Uterus (tissue), 4 donors: ENCODE measurements around the gene RCE1. TPM values are rescaled to one million over a fixed set of nuclear protein-coding genes. Genes with fewer than 3 reads are reported as not detected.

Source experiments
- DNase-seq, 2 donors: peaks; one replicate each; pipeline ENCODE4 v3.0.0-alpha.2; 2019 to 2020
- H3K27ac ChIP-seq, 2 donors: fragments of 200-600 bp; sonication (generic); 1 replicate in 1 of 2; 2 replicates in 1 of 2; pipeline ENCODE4 v1.5.1; 2016 to 2018
- H3K27me3 ChIP-seq, 2 donors: fragments of 200-600 bp; sonication (generic); one replicate each; pipeline ENCODE4 v1.5.1; 2018 to 2019; ENCODE audit warnings: control low read depth in 1 of 2
- H3K36me3 ChIP-seq, 2 donors: fragments of 200-600 bp; sonication (generic); one replicate each; pipeline ENCODE4 v1.5.1; 2019; ENCODE audit warnings: control low read depth in 1 of 2
- H3K4me1 ChIP-seq, 2 donors: fragments of 200-600 bp; sonication (generic); one replicate each; pipeline ENCODE4 v1.5.1; 2018 to 2019; ENCODE audit warnings: control low read depth in 1 of 2
- H3K4me3 ChIP-seq, 2 donors: fragments of 200-600 bp; sonication (generic); 1 replicate in 1 of 2; 2 replicates in 1 of 2; pipeline ENCODE4 v1.5.1; 2018 to 2019; ENCODE audit warnings: mild to moderate bottlenecking in 1 of 2
- H3K9me3 ChIP-seq, 2 donors: fragments of 200-600 bp; sonication (generic); one replicate each; pipeline ENCODE4 v1.5.1; 2019; ENCODE audit warnings: control low read depth in 1 of 2
- CTCF ChIP-seq, 4 experiments: fragments of 200-600 bp in 2 of 4; fragments of 450-650 bp in 2 of 4; sonication (generic) in 2 of 4; IDR thresholded peaks; one replicate each; pipeline ENCODE4 v1.5.1; 2016 to 2019; ENCODE audit warnings: antibody characterized with exemption in 4 of 4, mild to moderate bottlenecking in 2 of 4, moderate library complexity in 1 of 4
- POLR2A ChIP-seq, 2 donors: fragments of 450-650 bp; IDR thresholded peaks; one replicate each; pipeline ENCODE4 v1.6.1; 2016; ENCODE audit warnings: antibody characterized with exemption in 2 of 2, mild to moderate bottlenecking in 1 of 2, moderate library complexity in 1 of 2
- intact Hi-C: fragments of 100-400 bp; cut with DNase I; formaldehyde crosslinking; loops from one replicate; pipeline ENCODE4 v1.15.1; 2023; ENCODE audit warnings: low total_unique reads
- total RNA-seq, 4 donors: library from RNA; depleted of rRNA in 3 of 4; stranded (reverse); fragments of >200 nt in 3 of 4; gene quantifications; one replicate each; pipeline versions ENCODE4 v1.1.0 to v1.2.4, GENCODE V29; 2014 to 2023
- donor health status: DM: yes; HTN: yes; CAD: no.

The RCE1 gene
- total RNA-seq, 4 donors from 2014 or later = 2.3 to 19.4 (median 13.7) TPM

DNA sequence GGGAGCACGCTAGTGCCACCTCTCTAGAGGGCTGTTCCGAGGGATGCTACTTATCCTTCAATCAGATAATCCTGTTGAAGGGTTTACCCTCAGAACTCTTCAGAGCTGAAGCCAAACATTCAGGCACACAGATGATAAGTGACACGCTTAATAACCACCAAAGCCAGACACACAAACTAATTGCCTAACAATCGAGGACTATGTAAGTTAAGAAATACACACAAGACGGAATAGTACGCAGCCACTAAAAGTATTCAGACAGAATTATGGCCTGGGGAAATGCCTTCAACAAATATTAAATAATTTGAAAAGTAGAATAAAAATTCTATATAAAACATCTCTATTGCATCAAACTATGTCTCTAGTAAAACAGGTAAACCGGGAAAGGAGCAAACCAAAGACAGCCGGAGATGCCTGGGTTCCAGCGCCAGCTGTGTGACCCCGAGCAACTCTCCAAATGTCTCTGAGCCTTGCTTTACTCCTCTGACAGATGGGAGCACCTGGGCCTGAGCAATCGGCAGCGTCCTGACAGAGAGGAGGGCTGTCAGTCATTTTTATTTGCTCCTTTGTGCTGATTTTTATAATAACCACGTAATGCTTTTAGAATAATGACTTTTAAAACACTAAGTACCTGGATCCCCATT lies 25.0 kb downstream of the RCE1 start:
- no peak for TF ChIP-seq CTCF (IDR thresholded peaks at IDR 0.05)
- no peak for TF ChIP-seq POLR2A (IDR thresholded peaks at IDR 0.05)
- no peaks in the 10 kb centered on the region for H3K9me3 ChIP-seq
- no peaks in the 10 kb centered on the region for H3K4me1 ChIP-seq
- no peaks in the 10 kb centered on the region for H3K36me3 ChIP-seq
- no peak for DNase-seq
- no peaks in the 10 kb centered on the region for H3K27me3 ChIP-seq
- H3K27ac ChIP-seq = no peak overlapping the region
- H3K4me3 ChIP-seq = no peak overlapping the region
- intact Hi-C loops = no loop called here

GRCh38 chr11:66868726-66869566 lies 25.7 kb downstream of the RCE1 start:
- Histone ChIP-seq H3K4me1 (no peaks in the 10 kb centered on the region), H3K4me3 (no peak overlapping the region), H3K36me3 (no peaks in the 10 kb centered on the region), H3K9me3 (no peaks in the 10 kb centered on the region), H3K27ac (no peak overlapping the region), H3K27me3 (no peaks in the 10 kb centered on the region)
- TF ChIP-seq POLR2A (IDR thresholded peaks at IDR 0.05) = no peak
- TF ChIP-seq CTCF (IDR thresholded peaks at IDR 0.05) = no peak
- intact Hi-C loops = no loop called here
- DNase-seq = no peak

DNA sequence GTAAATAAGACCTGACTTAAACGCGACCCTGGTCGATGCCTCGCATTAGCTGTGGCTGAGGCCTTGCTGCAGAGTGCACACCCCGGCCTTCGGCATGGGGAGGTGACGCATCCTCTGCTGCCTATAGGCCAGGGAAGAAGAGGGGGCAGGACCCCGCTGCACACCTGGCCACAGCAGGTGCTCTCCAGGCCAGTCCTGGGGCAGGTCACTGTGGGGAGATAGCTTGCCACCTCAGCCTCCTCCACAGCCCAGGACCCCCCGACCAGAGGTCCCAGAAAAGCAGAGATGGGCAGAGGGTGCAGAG lies 26.3 kb downstream of the RCE1 start:
- no peak overlapping the region for H3K27ac ChIP-seq
- H3K36me3 ChIP-seq = no peaks in the 10 kb centered on the region
- DNase-seq = no peak
- no peak for TF ChIP-seq CTCF (IDR thresholded peaks at IDR 0.05)
- no peak for TF ChIP-seq POLR2A (IDR thresholded peaks at IDR 0.05)
- no peaks in the 10 kb centered on the region for H3K4me1 ChIP-seq
- intact Hi-C loops = no loop called here
- no peaks in the 10 kb centered on the region for H3K9me3 ChIP-seq
- H3K4me3 ChIP-seq = no peak overlapping the region
- H3K27me3 ChIP-seq = no peaks in the 10 kb centered on the region

DNA sequence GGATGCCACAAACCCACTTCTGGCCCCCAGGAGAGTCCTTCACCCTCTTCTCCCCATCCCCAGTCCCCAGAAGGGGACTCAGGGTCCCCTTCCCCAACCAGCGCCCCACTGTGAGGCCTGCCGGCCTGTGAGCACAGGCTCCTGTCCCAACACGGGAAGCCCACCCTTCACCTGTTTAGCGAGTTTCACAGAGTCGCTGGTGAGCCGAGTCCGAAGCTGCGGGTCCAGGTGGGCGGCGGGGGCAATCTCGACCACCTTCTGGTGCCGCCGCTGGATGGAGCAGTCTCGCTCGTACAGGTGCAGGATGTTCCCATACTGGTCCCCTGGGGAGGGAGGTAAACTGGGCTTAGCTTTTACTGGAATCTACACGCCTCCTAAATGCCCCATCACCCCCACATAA lies 26.9 kb downstream of the RCE1 start:
- H3K27me3 ChIP-seq = no peaks in the 10 kb centered on the region
- TF ChIP-seq POLR2A (IDR thresholded peaks at IDR 0.05) = no peak
- no peak for TF ChIP-seq CTCF (IDR thresholded peaks at IDR 0.05)
- DNase-seq = no peak
- H3K4me1 ChIP-seq = no peaks in the 10 kb centered on the region
- no peaks in the 10 kb centered on the region for H3K36me3 ChIP-seq
- no peaks in the 10 kb centered on the region for H3K9me3 ChIP-seq
- intact Hi-C loops = no loop called here
- no peak overlapping the region for H3K4me3 ChIP-seq
- H3K27ac ChIP-seq = no peak overlapping the region
